Left lung (tissue), 10 donors: ENCODE results near the gene SPEF2. TPM values are rescaled to one million over a fixed set of nuclear protein-coding genes. Genes with fewer than 3 reads are reported as not detected.

Experiments used
- ATAC-seq: fragments of 200-7000 bp; cut with Tn5 transposase; one replicate; pipeline ENCODE4 v1.9.1; 2020; ENCODE audit warnings: moderate library complexity
- DNase-seq, 4 donors: peaks; one replicate each; pipeline ENCODE4 v3.0.0-alpha.2; 2013 to 2020
- H3K27ac ChIP-seq, 2 donors: fragments of 200-600 bp; sonication (generic) in 1 of 2; one replicate each; pipeline versions ENCODE4 v1.5.0 to v1.8.0; 2020 to 2021
- H3K27me3 ChIP-seq, 2 donors: fragments of 200-600 bp; sonication (generic) in 1 of 2; one replicate each; pipeline versions ENCODE4 v1.5.0 to v1.8.0; 2020 to 2021
- H3K36me3 ChIP-seq, 2 donors: fragments of 200-600 bp; sonication (generic) in 1 of 2; one replicate each; pipeline versions ENCODE4 v1.5.0 to v1.8.0; 2020 to 2021
- H3K4me1 ChIP-seq, 2 donors: fragments of 200-600 bp; one replicate each; pipeline ENCODE4 v1.8.0; 2021
- H3K4me3 ChIP-seq, 2 donors: fragments of 200-600 bp; sonication (generic) in 1 of 2; one replicate each; pipeline versions ENCODE4 v1.5.0 to v1.8.0; 2020 to 2021; ENCODE audit warnings: mild to moderate bottlenecking in 1 of 2
- H3K9me3 ChIP-seq, 2 donors: fragments of 200-600 bp; sonication (generic) in 1 of 2; one replicate each; pipeline versions ENCODE4 v1.5.0 to v1.8.0; 2020 to 2021
- intact Hi-C, 2 donors: fragments of 100-400 bp; cut with DNase I; formaldehyde crosslinking; loops; one replicate each; pipeline versions ENCODE4 v1.11.2 to v1.14.2; 2022
- polyA plus RNA-seq, 6 donors: library from polyadenylated mRNA; unstranded; fragments of 120-200 nt; gene quantifications; one replicate each; pipeline ENCODE4 v1.2.1, GENCODE V29; 2013; ENCODE audit not compliant: insufficient read length in 6 of 6
- total RNA-seq, 2 donors: library from RNA; stranded (reverse); fragmentation: NEBNext Ultra II Directional; extraction: Animal tissue kit (Norgen Biotek cat#: 25700); gene quantifications; one replicate each; pipeline ENCODE4 v1.2.1, GENCODE V29; 2021
- TF ChIP-seq, protein P1 (sequence below), 2 donors: fragments of 200-600 bp; sonication (generic) in 1 of 2; IDR thresholded peaks; one replicate each; pipeline versions ENCODE4 v1.5.0 to v1.8.0; 2021; ENCODE audit warnings: antibody characterized with exemption in 2 of 2
- donor health status: DM: no; HTN: yes; CAD: no.
- donor health status: DM: no; HTN: no; CAD: no.

Gene SPEF2
- total and polyA plus RNA-seq, 8 donors, result 5.8 to 51.5 (median 43.0) TPM

DNA sequence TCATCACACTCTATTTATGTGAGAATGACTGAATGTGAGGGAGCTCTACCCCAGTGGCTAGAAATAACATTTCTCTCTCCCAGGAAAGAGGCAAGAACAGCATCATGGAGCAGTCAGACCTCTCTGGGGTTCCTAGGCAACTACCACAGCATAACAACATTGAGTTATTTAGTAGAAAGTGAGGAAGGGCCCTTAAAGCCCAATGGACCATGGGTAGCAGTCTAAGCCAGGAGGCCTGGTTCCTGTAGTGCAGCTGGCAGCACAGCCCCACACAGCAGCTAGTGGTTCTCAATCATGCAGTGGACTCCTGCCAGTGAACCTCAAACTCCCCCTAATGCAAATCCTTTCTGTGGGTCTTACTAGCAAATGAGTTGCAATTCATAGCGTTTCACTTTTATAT, 55.3 kb downstream of the SPEF2 start:
- intact Hi-C loops, result no loop called here
- ATAC-seq (no peak), DNase-seq (peak in 1 of 4 donors; percentile 11)
- TF ChIP-seq, protein P1, sequence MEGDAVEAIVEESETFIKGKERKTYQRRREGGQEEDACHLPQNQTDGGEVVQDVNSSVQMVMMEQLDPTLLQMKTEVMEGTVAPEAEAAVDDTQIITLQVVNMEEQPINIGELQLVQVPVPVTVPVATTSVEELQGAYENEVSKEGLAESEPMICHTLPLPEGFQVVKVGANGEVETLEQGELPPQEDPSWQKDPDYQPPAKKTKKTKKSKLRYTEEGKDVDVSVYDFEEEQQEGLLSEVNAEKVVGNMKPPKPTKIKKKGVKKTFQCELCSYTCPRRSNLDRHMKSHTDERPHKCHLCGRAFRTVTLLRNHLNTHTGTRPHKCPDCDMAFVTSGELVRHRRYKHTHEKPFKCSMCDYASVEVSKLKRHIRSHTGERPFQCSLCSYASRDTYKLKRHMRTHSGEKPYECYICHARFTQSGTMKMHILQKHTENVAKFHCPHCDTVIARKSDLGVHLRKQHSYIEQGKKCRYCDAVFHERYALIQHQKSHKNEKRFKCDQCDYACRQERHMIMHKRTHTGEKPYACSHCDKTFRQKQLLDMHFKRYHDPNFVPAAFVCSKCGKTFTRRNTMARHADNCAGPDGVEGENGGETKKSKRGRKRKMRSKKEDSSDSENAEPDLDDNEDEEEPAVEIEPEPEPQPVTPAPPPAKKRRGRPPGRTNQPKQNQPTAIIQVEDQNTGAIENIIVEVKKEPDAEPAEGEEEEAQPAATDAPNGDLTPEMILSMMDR (IDR thresholded peaks at IDR 0.05), result no peak
- no peaks in the 10 kb centered on the region for H3K9me3 ChIP-seq
- no peaks in the 10 kb centered on the region for H3K36me3 ChIP-seq
- H3K27ac ChIP-seq, result no peak overlapping the region
- H3K4me3 ChIP-seq, result no peak overlapping the region
- no peaks in the 10 kb centered on the region for H3K27me3 ChIP-seq
- no peaks in the 10 kb centered on the region for H3K4me1 ChIP-seq

DNA sequence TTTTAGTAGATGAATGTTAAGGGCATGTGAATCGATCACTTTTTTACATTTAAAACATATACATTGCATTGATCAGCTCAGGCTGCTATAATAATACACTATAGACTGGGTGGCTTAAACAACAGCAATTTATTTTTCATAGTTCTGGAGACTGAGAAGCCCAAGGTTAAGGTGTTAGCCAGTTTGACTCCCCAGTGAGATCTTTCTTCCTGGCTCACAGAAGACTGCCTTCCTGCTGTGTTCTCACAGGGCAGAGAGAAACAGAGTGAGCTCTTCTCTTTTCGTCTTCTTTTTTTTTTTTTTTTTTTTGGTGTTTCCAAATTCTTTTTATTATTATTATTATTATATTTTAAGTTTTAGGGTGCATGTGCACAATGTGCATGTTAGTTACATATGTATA, 56.4 kb downstream of the SPEF2 start:
- intact Hi-C loops, result no loop called here
- Histone ChIP-seq H3K4me1 (no peaks in the 10 kb centered on the region), H3K27ac (no peak overlapping the region), H3K36me3 (no peaks in the 10 kb centered on the region), H3K4me3 (no peak overlapping the region), H3K9me3 (no peaks in the 10 kb centered on the region), H3K27me3 (no peaks in the 10 kb centered on the region)
- DNase-seq (no peak), ATAC-seq (no peak)
- TF ChIP-seq, protein P1 (IDR thresholded peaks at IDR 0.05), result no peak

DNA sequence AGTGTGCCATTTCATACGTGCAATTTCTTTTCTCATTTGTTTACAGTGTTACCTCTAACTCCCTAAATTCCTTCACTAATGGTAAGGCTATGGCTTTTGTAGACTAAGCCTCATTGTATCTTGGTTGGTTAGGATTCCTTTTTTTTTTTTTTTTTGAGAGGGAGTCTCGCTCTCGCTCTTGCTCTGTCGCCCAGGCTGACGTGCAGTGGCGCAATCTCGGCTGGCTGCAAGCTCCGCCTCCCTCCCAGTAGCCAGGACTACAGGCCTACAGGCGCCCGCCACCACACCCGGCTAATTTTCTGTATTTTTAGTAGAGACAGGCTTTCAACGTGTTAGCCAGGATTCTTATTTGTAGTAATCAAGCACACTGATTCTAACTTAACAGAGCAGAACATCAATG, 57.7 kb downstream of the SPEF2 start:
- H3K4me1 ChIP-seq, result no peaks in the 10 kb centered on the region
- ATAC-seq (no peak), DNase-seq (peak in 1 of 4 donors; percentile 38)
- H3K36me3 ChIP-seq, result no peaks in the 10 kb centered on the region
- H3K27ac ChIP-seq, result no peak overlapping the region
- H3K9me3 ChIP-seq, result no peaks in the 10 kb centered on the region
- H3K4me3 ChIP-seq, result no peak overlapping the region
- intact Hi-C loops, result no loop called here
- no peaks in the 10 kb centered on the region for H3K27me3 ChIP-seq
- TF ChIP-seq, protein P1 (IDR thresholded peaks at IDR 0.05), result no peak

DNA sequence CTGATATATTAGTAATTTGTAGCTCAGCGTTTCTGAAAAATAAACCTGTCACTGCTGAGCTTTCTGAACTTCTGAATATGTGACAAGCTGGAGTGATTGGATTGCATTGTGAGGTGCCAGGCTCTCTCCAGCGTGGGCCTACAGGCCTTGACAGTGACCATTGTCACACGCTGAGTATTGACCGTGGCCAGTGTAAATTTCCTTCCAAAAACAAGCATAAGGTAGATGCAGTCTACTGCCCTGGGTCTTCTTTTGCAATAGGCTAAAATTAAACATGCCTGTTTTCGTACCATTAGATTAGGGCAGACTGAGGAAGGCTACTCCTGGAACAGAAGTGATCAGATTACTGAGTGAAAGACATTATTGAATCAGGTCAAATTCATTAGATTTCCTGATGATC, 60.2 kb downstream of the SPEF2 start:
- Histone ChIP-seq H3K36me3 (no peaks in the 10 kb centered on the region), H3K4me1 (no peaks in the 10 kb centered on the region), H3K27me3 (no peaks in the 10 kb centered on the region), H3K4me3 (no peak overlapping the region), H3K27ac (no peak overlapping the region), H3K9me3 (no peaks in the 10 kb centered on the region)
- intact Hi-C loops, result no loop called here
- ATAC-seq, result no peak
- DNase-seq, result no peak
- TF ChIP-seq, protein P1 (IDR thresholded peaks at IDR 0.05), result no peak

DNA sequence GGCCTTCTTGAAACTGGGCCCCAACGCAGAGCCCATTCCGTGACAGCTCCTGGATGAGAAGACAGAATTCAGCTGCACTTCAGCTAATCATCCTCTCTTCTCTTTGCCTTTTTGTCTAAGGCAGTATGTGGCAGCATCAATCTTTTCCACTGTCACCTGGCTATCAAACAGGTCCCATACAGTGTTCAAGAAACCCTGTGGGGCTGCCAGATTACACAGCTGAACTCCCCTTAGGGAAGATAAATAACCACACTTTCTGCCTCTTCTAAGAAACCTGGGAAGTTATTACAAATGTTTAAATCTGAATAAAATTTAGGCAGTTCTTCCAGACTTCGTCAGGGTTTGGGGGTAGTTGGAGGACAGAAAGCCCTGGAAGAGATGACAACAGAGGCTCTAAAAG, 61.0 kb downstream of the SPEF2 start:
- Histone ChIP-seq H3K4me3 (no peak overlapping the region), H3K36me3 (no peaks in the 10 kb centered on the region), H3K9me3 (no peaks in the 10 kb centered on the region), H3K4me1 (no peaks in the 10 kb centered on the region), H3K27me3 (no peaks in the 10 kb centered on the region), H3K27ac (no peak overlapping the region)
- TF ChIP-seq, protein P1 (IDR thresholded peaks at IDR 0.05), result no peak
- intact Hi-C loops, result no loop called here
- DNase-seq, result no peak
- no peak for ATAC-seq
